ENCODE data around the gene PRKG1. TPM values are rescaled to one million over a fixed set of nuclear protein-coding genes. Genes with fewer than 3 reads are reported as not detected.

PRKG1 gene
- total and polyA plus RNA-seq, 2 of the 8 experiments (the other 6 are each of a cell fraction or from before 2014, with no cell fraction given) = 4.2 to 15.2 TPM

- H3K4me1 ChIP-seq (replicated peaks in 1 of 4; ENCODE audit: control insufficient read depth in 3 of 4, insufficient read depth in 4 of 4, low read length in 3 of 4) = peaks cover 0 to 2% (median 0%) of the 10 kb centered on the region in 4 experiments; a peak in 1 of 7 replicates
- no peak overlapping the region for H3K56ac ChIP-seq (replicated peaks; ENCODE audit: insufficient read length, low read depth, low read length)
- H4K91ac ChIP-seq (replicated peaks; ENCODE audit: insufficient read length, low read length) = no peak overlapping the region
- H3K4ac ChIP-seq (replicated peaks; ENCODE audit: insufficient read length, low read depth, low read length) = no peak overlapping the region
- H4K5ac ChIP-seq (ENCODE audit: insufficient read length, low read depth, low read length) = no peak overlapping the region
- H3K18ac ChIP-seq (ENCODE audit: extremely low read depth, low read length) = no peak overlapping the region
- H2BK15ac ChIP-seq (ENCODE audit: low read length) = no peak overlapping the region
- no peaks in the 10 kb centered on the region; a peak in 1 of 8 replicates for H3K36me3 ChIP-seq (ENCODE audit: control insufficient read depth in 2 of 4, insufficient read depth in 4 of 4, low read length in 3 of 4)
- H3K9ac ChIP-seq (replicated peaks in 1 of 4; ENCODE audit: extremely low read depth in 1 of 4, low read depth in 3 of 4, low read length in 3 of 4) = no peak overlapping the region
- H3K79me2 ChIP-seq (ENCODE audit: control insufficient read depth in 1 of 2, insufficient read depth in 2 of 2, low read length in 2 of 2) = no peaks in the 10 kb centered on the region
- H2BK5ac ChIP-seq (ENCODE audit: low read depth, low read length) = no peak overlapping the region
- no peak overlapping the region for H2AK5ac ChIP-seq (ENCODE audit: low read depth, low read length)
- no peaks in the 10 kb centered on the region for H3K79me1 ChIP-seq (ENCODE audit: low read depth, low read length)
- no peak for DNase-seq (ENCODE audit: low read depth in 1 of 2, low spot score in 2 of 2)
- FAIRE-seq = no peak
- no peak overlapping the region for H2AFZ ChIP-seq (ENCODE audit: low read length)
- no peak overlapping the region for H3K14ac ChIP-seq (ENCODE audit: insufficient read length)
- no peaks in the 10 kb centered on the region for H4K20me1 ChIP-seq (replicated peaks in 1 of 2; ENCODE audit: control insufficient read depth in 1 of 2, insufficient read depth in 2 of 2, low read length in 2 of 2)
- H3K9me3 ChIP-seq (ENCODE audit: insufficient read depth in 2 of 2, low read depth in 1 of 2, low read length in 1 of 2) = no peaks in the 10 kb centered on the region
- H3K23me2 ChIP-seq (ENCODE audit: low read depth, low read length) = no peaks in the 10 kb centered on the region
- no peak overlapping the region for H2BK20ac ChIP-seq (ENCODE audit: low read length)
- POLR2A ChIA-PET (ENCODE audit: partially characterized antibody) = interaction anchor here (1.5 kb wide), 1 partner anchor 45 kb away, joined by 3 read pairs; no protein-coding TSS in a partner anchor
- WGBS, 2 experiments (ENCODE audit: extremely low coverage in 1 of 2, insufficient coverage in 1 of 2, insufficient read length in 1 of 2, insufficient replicate concordance in 2 of 2, low coverage in 1 of 2, low lambda C conversion rate in 2 of 2, missing lambda C conversion rate in 1 of 2) = 94% methylated on average over 2 of the region's 2 CpGs; no CpG with 5 or more reads in 1 of the 2 experiments
- no peak overlapping the region for H2BK120ac ChIP-seq (replicated peaks; ENCODE audit: low read depth, low read length)
- H3K27ac ChIP-seq (ENCODE audit: low read depth, low read length) = no peak overlapping the region
- no peak overlapping the region for H3K4me2 ChIP-seq (ENCODE audit: insufficient read depth in 1 of 2, low read depth in 2 of 2, low read length in 2 of 2)
- H3K27me3 ChIP-seq (replicated peaks in 1 of 4; ENCODE audit: control insufficient read depth in 3 of 4, extremely low read depth in 1 of 4, insufficient read depth in 3 of 4, low read length in 3 of 4) = no peaks in the 10 kb centered on the region
- no peak overlapping the region for H4K8ac ChIP-seq (ENCODE audit: extremely low read depth, insufficient read depth, low read length)
- no peak overlapping the region for H2BK12ac ChIP-seq (ENCODE audit: low read depth, low read length)
- no peak overlapping the region for H3K23ac ChIP-seq (ENCODE audit: insufficient read length)
- no peak overlapping the region for H3K4me3 ChIP-seq (ENCODE audit: extremely low read depth in 1 of 4, insufficient read depth in 2 of 4, low read depth in 3 of 4, low read length in 4 of 4)
- CTCF ChIA-PET (ENCODE audit: partially characterized antibody) = interaction anchor here (0.8 kb wide), 1 partner anchor 262 kb away, joined by 3 read pairs; no protein-coding TSS in a partner anchor
- TF ChIP-seq BRCA1 (IDR thresholded peaks at IDR 0.05; ENCODE audit: low read depth, low read length) (no peak), CEBPB (IDR thresholded peaks at IDR 0.05; ENCODE audit: low read depth, low read length) (no peak), SP2 (IDR thresholded peaks at IDR 0.05; ENCODE audit: low read length) (no peak), NANOG (IDR thresholded peaks at IDR 0.05; ENCODE audit: insufficient read depth, low read depth, low read length, poor library complexity, severe bottlenecking) (no peak), MAX (IDR thresholded peaks at IDR 0.05) (no peak), HDAC2 (IDR thresholded peaks at IDR 0.05; ENCODE audit: borderline replicate concordance in 1 of 2, low read depth in 2 of 2, low read length in 2 of 2) (no peak), RBBP5 (IDR thresholded peaks at IDR 0.05; ENCODE audit: borderline replicate concordance, low read depth, low read length) (no peak), EP300 (IDR thresholded peaks at IDR 0.05; ENCODE audit: borderline replicate concordance in 1 of 2, low read depth in 2 of 2, low read length in 2 of 2) (no peak), FOSL1 (IDR thresholded peaks at IDR 0.05; ENCODE audit: insufficient read depth, low read depth, low read length) (no peak), EZH2 (IDR thresholded peaks at IDR 0.05; ENCODE audit: low read depth, low read length, severe bottlenecking) (no peak)
Measured at GRCh38 chr10:52078397-52078937, 1004.2 kb downstream of the PRKG1 start.

All from H1 (cell line).